Stimulated activated CD8-positive, alpha-beta memory T cell treated with anti-CD3 and anti-CD28 coated beads, Interleukin-12 subunit alpha, Interleukin-12 subunit beta, amount 100 ng/mL, for 24 hours (primary cell): ENCODE data around the gene THAP12.
"Not testable (repeated sequence)": the region's sequence is repeated elsewhere in the genome, so short reads cannot be mapped to it uniquely, and the experiment has no call there.

Source experiments
- DNase-seq: peaks from one replicate; pipeline ENCODE4 v3.0.0-alpha.2; 2020; ENCODE audit errors: extremely low read depth

THAP12 gene, protein sequence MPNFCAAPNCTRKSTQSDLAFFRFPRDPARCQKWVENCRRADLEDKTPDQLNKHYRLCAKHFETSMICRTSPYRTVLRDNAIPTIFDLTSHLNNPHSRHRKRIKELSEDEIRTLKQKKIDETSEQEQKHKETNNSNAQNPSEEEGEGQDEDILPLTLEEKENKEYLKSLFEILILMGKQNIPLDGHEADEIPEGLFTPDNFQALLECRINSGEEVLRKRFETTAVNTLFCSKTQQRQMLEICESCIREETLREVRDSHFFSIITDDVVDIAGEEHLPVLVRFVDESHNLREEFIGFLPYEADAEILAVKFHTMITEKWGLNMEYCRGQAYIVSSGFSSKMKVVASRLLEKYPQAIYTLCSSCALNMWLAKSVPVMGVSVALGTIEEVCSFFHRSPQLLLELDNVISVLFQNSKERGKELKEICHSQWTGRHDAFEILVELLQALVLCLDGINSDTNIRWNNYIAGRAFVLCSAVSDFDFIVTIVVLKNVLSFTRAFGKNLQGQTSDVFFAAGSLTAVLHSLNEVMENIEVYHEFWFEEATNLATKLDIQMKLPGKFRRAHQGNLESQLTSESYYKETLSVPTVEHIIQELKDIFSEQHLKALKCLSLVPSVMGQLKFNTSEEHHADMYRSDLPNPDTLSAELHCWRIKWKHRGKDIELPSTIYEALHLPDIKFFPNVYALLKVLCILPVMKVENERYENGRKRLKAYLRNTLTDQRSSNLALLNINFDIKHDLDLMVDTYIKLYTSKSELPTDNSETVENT

DNA sequence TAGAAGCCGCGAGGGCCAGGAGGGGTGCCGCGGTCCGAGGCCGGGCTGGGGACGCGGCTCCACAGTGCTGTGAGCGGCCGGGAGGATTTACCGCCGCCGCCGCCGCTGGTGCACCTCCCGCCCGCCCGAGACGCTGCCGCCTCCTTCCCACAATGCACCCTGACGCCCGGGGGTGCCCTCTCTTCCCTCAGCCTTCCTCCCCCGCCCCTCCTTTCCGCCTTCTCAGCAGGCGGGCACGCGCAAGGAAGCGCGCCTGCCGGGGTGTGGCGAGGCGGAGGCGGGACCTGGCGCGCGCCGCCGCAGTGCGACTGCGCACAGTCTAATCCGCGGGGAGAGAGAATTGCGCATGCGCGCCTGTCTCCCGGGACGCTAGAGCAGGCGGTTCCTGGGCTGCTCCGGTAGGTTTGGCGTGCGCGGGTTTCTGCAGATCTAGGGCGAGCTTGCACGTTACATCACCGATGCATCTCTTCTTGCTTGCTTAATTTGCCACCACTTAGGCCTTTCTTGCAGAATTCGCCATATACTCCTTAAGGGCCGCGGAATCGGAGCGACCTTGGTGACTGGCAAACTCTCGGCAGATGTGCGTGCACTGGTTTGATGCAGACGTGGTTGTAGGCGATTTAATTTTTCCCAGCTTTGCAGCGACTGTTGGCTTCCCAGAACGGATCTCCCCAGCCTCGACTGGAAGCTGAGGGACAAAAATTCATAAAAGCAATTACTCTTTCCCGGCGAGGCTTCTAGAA is at the start of gene THAP12, which contains the start of gene GVQW3:
Gene THAP12, minus strand, starts transcription at position 156 of the 743 bp plus-strand sequence. CDS start 296 bp downstream, outside the sequence.
Gene GVQW3, plus strand, starts transcription at position 347 of the 743 bp plus-strand sequence. CDS start 506 bp downstream, outside the sequence.
- DNase-seq: peak; percentile 85

DNA sequence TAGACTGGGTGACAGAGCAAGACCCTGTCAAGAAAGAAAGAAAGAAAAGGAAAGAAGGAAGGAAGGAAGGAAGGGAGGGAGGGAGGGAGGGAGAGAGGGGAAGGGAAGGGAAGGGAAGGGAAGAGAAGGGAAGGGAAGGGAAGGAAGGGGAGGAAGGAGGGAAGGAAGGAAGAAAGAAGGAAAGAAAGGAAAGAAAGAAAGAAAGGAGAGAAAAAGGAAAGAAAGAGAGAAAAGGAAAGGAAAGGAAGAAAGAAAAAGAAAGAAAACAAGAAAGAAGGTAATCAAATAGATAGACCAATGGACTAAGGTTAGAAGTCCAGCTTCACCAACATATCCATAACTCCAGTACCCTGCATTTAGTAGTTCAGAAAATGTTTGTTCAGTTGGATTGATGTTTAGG is 45.7 kb upstream of the THAP12 start:
- no peak for DNase-seq

DNA sequence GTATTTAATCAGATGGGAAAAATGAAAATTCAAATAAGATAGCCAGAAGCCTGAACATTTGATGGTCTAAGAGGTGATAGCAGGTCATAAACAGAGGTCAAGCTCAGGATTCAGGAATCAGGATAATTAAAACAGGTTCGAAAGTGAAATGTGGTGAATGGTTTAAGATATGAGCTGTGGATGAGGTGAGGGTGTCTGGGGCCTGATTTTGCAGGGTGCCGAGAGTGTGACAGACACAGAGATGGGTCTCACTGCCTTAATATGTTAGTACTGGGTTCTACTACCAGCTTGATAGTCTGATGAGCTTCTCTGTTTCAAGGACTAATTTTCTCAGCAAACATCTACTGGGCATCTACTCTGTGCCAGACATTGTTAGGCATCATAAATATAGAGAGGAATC is 44.0 kb upstream of the THAP12 start:
- DNase-seq: no peak

DNA sequence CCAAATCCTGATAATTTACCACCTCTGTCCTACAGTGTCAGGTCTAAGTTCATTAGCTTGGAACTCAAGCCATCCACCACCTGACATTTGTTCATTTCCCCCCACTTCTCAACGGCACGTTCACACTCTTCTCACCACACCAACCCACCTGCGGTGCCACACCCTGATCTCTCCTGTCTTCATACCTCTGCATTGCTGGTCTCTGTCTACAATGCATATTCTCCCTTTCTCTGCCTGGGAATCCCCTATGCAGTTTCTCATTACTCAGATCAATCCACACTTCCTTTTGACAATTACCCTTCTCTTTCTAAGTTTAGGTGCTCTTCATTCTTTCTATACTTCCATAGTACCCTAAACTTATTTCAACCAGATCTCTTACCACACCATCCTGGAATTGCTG is 43.4 kb upstream of the THAP12 start:
- DNase-seq: no peak

DNA sequence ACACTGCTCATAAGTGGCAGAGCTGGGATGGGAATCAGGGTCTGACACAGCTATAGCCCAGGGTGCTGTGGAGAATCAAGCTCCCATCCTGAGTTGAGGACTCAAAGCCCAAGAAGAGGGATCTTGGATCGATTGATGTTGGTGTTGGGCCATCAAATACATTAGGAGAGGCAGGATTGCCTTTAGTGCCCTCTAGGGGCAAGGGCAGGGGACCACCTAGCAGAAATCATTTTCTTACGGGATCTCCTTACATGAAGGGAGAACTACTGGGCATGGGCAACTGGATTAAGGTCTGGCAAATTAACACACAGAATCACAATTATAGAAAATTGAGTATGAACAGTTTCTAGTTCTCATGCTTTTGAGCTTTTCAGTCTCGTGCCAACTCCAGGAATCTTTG is 39.0 kb upstream of the THAP12 start:
- no peak for DNase-seq

DNA sequence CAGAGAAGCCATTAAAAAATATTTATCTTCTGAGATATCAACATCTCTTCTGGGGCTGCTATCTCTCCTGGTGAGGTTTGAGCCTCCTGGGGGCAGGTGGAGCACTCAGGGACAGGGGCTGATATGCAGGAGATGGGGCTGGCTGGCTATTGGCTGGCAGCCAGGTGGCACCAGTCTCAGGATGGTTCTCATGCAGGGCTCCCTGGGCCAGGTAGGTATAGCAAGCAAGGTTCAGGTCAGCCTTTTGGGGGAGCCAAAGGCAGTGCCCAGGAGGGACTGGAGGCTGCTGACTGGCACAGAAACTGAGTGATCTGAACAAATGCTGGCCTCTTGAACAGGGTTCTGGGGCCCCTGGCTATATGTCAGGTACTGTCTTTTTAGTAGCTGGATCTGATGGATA is 34.1 kb upstream of the THAP12 start:
- no peak for DNase-seq

DNA sequence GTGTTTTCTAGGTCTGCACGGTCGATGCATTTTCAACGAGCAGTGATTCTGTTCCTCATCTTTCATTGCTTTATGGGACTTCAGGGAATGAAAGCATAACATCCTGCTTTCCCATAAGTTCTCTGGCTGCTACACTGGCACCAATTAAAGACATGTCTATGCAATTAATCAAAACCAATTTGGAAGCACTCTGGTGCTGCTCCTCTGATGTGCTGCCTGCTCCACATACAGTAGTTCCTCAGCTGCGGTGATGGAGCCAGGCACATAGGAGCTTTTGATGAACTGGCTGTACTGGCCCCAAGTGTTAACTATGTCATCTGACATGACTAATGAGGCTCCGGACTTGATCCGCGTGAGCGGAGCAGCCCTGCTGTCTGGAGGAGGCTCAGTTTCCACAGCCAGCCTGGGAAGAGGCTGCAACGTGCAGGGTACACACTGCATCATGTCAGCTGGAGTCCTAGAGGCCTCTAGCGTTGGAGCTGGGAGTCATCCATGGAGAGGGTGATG is 30.0 kb upstream of the THAP12 start:
- DNase-seq: no peak

DNA sequence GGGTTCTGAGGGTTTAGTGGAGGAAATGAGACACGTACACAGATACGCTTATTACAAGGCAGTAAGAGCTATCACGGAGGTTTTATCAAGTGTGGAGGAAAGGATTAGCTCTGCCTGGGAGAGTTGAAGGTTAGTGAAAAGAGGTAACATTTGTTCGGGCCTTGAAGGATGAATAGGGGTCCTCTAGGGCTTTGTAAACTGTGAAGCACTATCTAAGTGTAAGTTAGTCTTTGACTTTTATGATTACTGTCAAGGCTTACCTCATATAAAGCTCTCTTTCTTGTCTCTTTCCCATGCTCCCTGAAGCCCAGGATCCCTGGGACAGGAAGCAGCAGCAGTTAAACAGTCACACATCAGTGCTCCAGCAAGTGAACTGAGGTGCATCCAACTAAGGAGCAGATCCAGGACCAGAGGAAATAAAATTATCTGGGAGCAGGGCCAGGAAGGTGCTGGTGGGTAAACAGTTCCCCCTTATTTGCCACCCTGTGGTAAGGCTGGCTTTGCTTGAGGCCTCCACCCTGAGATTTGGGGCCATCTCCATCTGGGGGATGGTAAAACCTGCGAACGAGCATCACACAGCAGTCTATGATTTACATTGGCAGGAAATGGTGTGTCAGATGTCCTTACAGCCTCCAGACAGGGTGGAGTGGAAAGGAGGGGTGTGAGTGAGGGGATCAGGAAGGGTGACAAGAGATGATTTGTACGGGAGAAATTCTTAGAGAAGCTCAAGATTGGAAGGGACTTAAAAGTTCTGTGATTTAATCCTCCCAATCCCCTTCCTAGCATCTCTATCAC is 27.4 kb upstream of the THAP12 start:
- DNase-seq: no peak

DNA sequence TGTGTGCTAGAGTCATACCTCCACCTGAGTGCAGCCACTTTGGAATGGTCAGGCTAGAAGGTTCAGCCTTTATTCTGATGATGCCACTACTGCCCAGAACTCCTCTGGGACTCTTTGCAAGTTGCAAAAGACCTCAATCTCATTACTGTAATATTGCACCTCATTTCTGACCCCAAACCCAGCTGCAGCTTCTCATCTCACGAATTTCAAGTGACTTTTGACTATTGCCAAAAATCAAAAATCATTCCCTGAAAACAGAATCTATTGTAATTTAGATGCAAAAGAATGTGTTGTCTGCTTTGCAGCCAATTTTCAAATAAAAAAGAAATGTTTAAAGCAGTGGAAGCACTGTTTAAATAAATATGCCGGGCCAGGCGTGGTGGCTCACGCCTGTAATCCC is 25.4 kb upstream of the THAP12 start:
- no peak for DNase-seq

DNA sequence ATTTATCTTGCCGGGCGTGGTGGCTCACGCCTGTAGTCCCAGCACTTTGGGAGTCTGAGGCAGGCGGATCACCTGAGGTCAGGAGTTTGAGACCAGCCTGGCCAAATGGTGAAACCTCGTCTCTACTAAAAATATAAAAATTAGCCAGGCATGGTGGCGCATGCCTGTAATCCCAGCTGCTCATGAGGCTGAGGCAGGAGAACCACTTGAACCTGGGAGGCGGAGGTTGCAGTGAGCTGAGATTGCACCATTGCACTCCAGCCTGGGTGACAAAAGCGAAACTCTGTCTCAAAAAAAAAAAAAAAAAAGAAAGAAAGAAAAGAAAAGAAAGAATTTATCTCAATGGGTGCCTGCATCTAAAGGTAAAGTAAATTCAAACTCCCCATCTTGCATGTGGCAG is 20.6 kb upstream of the THAP12 start:
- not testable (repeated sequence) for DNase-seq

DNA sequence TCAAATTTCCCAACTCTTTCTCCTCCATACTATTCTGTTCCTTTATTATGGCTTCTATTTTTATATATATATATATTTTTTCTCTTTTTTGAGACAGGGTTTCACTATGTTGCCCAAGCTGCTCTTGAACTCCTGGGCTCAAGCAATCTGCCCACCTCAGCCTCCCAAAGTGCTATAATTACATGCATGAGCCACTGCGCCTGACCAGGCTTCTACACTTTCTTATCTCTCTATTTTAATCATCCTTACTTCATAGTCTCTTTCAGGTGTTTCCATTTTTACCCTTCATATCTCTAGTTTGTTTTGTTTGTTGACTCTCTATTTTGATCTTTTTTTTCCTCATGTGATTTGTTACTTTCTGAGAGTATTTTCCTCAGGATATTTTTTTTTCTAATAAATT is 20.0 kb upstream of the THAP12 start:
- DNase-seq: no peak

DNA sequence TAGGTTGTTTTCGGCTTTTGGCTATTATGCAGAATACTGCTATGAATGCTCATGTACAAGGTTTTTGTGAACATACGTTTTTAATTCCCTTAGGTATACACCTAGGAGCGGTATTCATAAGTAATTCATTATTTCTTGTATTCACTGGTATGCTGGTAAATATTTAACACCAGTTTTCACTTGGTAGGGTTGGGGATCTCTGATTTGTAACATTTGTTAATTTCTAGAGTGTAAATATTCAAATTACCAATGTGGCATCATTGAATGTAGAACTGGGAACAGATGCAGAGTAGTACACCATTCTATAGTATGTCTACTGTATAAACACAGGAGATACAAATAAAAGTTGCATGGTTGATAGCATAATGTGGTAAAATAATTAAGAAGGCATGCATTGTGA is 16.5 kb upstream of the THAP12 start:
- no peak for DNase-seq

DNA sequence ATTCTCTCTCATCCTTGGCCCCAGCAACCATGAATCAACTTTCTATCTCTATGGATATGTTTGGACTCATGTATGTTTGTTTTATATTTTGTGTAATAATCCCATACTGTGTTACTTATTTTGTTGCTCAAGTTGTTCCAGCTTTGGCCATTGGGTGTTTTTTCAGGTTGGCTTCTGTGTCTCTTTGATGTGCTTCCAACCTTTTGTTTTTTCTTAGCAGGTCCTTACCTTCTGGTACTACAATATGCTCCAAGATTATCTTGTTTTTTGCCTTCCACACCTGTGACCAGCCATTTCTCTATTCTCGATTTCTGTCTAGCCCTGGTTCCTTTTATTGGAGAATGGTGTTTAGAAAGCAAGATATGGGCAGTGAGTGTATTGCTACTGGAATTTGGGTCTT is 14.4 kb upstream of the THAP12 start:
- DNase-seq: no peak

DNA sequence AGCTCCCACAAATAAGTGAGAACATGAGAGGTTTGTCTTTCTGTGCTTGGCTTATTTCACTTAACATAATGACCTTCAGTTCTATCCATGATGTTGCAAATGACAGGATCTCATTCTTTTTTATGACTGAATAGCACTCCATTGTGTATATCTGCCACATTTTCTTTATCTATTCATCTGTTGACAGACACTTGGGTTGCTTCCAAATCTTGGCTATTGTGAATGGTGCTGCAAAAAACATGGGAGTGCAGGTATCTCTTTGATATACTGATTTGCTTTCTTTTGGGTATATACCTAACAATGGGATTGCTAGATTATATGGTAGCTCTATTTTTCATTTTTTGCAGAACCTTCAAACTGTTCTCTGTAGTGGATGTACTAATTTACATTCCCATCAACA is 13.5 kb upstream of the THAP12 start:
- DNase-seq: no peak

DNA sequence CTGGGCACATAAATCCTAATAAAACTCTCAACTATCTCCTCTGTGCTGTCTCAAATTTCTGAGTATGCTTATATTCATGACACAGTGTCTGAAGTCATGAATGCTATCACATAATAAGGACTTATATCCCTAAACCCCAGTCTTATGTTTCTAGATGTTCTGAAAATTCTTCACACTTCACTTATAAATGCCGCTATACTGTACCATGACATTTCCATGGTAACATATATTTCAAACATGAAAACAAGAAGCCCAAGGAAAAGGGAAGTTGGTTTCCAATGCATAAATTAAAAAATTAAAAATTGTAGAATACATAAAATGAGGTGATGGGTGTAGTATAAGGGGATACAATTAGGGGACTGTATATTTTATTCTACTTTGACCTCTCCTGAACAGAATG is 11.9 kb upstream of the THAP12 start:
- DNase-seq: no peak

DNA sequence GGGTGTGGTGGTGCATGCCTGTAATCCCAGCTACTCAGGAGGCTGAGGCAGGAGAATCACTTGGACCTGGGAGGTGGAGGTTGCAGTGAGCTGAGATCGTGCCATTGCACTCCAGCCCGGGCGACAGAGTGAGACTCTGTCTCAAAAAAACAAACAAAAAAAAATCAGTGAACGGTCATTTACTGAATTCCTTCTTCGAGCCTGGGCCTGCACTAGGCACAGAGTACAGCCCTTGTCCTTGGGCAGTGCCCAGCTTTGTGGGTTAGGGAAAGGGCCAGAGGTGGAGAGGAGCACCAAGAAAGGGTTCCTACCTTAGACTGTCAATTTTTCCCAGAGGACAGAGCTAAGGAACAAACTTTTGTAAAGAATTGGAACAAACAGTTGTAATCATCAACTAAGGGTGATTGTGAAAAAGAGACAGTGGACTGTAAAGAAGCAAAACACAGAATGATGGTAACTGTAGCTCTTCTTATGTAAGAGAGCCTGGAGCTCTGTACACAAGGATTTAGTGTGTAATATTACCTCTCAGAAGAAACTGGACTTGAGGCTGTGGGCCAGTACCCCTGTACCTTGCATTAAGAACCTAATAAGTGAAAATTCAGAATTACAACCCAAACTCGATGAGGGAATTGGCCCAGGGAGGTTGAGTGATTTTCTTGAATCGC is 11.0 kb upstream of the THAP12 start:
- DNase-seq: no peak

DNA sequence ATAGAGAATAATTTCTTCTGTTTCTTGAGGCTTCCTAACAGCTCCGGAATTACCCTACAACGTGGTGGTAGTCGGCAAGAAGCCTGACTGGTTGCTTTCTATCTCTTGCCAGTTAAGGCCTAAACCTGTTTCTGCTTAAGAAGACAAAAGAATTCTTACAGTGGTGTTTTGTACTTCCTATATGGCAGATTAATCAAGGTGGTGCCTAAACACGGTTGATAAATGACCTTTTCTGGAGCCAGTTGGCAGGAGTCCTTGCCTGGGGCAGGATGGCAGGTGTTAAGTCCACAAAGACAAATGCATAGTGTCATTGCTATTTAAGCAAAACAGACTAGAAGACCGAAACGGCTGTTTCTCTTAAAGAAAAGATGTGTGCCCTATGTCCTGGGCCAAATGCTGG is 10.1 kb upstream of the THAP12 start:
- no peak for DNase-seq

DNA sequence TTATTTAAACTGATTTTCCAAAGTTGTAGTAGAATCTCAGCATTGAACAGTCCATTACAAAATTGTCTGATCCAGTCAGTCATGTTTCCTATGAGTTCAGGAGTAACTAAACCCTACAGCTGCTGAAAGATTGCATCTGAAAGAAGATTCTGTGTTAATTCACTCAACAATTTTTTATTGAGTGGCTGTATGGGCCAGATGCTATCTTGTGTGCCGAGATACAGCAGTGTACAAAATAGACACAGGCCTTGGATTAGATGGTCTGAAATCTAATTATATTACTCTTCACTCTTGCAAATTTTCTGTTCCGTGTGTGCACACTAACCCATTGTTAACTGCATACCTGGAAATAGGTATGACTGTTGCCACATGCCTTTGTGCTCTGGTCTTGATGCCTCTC is 7.5 kb upstream of the THAP12 start:
- DNase-seq: no peak

DNA sequence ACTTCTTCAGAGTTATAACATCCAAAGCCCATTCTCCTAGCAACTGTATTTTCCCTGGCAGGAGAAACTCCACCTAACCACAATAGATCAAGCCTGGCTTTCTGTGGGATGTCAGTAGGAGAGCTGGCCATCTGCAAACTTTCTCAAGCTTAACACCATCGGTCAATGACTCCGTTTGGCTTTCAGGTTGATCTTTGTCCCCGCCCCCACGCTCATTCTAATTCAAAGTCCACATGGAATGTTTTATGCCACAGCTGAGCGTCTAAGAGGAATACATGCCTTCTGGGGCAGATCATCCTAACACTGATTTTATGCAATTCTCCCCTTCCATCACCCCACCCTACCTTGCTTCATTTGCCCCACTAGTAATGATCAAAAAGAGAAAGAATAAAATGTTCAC is 5.0 kb upstream of the THAP12 start:
- DNase-seq: no peak

DNA sequence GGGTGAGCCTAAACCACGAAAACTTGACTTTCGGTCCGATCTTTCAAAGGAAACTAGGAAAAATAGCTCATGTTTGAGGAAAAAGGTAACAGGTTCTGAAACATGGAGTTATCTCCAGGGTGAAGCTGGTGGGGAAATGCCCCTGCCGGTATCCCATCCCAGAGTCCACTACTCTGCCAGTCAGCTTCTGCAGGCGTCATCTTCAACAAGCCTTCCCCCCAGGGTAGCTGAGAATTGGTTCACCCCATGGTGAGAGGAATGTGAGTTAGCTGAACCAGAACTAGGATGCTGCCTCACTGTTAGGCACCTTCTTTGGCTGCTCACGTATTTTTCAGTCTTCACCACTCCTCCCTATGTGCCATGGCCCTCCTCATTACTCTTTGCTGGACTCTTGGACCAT is 1.3 kb upstream of the THAP12 start:
- DNase-seq: no peak
